SIG-M5 treated with dmso at 0.1 percent for 504 hours (cell line): Measurements from ENCODE around the gene TRPV6.

Experiments
- DNase-seq: peaks from one replicate; lab custom pipeline; 2025; ENCODE audit not compliant: unreplicated experiment; lab: John Stamatoyannopoulos, UW

The TRPV6 gene

GRCh38 chr7:142870147-142870559 is 15.4 kb downstream of the TRPV6 start:
- DNase-seq, result no peak

- no peak for DNase-seq
These were observed 16.1 kb downstream of the TRPV6 start for GRCh38 chr7:142869434-142869833.

DNA sequence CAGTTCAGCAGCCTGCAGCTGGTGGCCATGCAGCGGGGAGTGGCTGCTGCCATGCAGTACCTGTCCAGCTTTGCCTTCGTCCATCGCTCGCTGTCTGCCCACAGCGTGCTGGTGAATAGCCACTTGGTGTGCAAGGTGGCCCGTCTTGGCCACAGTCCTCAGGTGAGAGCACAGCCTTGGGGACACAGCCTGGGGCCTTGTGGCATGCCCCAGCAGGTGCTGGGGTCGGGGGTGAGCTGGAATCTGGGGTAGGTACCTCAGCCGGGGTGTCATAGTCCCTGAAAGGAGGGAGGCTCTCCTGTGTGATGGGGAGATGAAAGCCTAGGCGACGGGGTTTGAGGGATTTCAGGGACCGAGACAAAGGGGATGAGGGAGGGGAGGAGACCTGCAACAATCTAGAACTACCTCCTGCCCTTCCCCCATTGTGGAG is 16.5 kb downstream of the TRPV6 start:
- DNase-seq, result no peak

- no peak for DNase-seq
These were observed 17.2 kb downstream of the TRPV6 start for GRCh38 chr7:142868188-142868985.

GRCh38 chr7:142867398-142868187 is 18.0 kb downstream of the TRPV6 start:
- DNase-seq, result no peak

DNA sequence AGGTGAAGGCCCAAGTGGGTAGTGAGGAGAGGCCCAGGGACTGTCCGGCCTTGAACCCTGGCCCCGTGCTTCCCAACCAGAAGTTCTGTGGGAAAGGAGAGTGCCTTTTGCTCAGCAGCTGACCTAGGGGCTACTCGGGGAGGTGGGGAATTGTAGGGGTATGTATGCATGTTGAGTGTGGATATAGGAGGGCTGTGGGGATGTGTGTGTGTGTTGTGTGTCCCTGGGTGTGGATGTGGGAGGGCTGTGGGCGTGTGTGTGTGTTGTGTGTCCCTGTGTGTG is 18.5 kb downstream of the TRPV6 start:
- DNase-seq, result no peak

GRCh38 chr7:142866361-142867096 is 19.0 kb downstream of the TRPV6 start:
- DNase-seq, result no peak

DNA sequence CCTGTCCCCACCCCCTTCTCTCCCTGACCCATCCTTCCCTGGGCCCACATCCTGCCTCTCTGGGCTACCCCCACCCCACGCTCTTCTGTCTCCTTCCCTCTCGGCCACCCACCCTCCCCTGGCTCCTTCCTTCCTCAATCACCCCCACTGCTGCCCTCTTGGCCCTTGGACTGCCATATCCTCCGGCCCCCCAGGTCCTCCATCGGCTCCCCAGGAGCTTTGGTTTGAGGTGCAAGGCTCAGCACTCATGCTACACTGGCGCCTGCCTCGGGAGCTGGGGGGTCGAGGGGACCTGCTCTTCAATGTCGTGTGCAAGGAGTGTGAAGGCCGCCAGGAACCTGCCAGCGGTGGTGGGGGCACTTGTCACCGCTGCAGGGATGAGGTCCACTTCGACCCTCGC is 19.8 kb downstream of the TRPV6 start:
- DNase-seq, result no peak

GRCh38 chr7:142864980-142865747 is 20.4 kb downstream of the TRPV6 start:
- DNase-seq, result no peak

DNA sequence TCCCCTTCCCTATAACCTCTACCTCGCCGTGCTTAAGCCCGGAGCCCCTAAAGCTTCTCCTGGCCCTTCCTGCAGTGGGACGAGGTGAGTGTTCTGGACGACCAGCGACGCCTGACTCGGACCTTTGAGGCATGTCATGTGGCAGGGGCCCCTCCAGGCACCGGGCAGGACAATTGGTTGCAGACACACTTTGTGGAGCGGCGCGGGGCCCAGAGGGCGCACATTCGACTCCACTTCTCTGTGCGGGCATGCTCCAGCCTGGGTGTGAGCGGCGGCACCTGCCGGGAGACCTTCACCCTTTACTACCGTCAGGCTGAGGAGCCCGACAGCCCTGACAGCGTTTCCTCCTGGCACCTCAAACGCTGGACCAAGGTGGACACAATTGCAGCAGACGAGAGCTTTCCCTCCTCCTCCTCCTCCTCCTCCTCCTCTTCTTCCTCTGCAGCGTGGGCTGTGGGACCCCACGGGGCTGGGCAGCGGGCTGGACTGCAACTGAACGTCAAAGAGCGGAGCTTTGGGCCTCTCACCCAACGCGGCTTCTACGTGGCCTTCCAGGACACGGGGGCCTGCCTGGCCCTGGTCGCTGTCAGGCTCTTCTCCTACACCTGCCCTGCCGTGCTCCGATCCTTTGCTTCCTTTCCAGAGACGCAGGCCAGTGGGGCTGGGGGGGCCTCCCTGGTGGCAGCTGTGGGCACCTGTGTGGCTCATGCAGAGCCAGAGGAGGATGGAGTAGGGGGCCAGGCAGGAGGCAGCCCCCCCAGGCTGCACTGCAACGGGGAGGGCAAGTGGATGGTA is 21.5 kb downstream of the TRPV6 start:
- no peak for DNase-seq

GRCh38 chr7:142862786-142863400 is 22.7 kb downstream of the TRPV6 start:
- DNase-seq, result no peak

GRCh38 chr7:142862351-142862750 is 23.2 kb downstream of the TRPV6 start:
- no peak for DNase-seq

GRCh38 chr7:142860968-142861367 is 24.6 kb downstream of the TRPV6 start:
- no peak for DNase-seq

DNA sequence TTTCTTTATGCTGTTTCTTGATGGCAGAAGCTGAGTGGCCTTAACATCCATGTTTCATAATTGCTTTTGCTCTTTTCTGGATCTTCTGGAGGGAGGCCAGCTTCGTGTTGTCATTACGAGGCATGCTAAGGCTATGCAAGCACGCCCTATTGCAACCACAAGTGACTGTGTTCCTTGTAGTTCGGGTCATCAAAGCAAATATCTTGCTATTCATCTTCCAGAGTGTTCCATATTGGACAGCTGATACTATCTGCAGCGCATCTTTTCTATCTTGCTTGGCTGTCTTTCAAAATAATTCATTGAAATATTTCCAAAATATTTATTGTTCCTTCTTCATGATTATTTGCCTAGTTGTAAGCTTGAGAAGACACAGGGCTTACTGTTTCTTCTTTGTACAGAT is 25.7 kb downstream of the TRPV6 start:
- DNase-seq, result no peak

DNA sequence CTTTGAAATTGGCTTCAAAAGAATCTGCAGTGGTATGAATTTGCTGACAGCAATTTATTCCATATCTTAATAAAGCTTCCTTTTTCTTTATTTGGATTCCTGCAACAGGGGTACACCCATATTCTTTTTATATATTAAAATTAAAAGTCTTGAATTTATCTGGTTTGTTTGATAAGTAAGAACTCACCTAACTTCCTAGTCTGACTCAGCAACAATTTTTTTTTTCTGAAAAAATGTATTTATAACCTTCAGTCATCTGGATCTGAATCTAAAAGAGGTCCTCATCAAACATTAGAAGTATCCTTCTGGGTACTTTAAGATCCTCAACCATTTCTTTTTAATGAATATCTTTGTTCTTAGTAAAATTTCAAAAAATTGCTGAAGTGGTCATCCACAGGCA is 26.1 kb downstream of the TRPV6 start:
- DNase-seq, result no peak

DNA sequence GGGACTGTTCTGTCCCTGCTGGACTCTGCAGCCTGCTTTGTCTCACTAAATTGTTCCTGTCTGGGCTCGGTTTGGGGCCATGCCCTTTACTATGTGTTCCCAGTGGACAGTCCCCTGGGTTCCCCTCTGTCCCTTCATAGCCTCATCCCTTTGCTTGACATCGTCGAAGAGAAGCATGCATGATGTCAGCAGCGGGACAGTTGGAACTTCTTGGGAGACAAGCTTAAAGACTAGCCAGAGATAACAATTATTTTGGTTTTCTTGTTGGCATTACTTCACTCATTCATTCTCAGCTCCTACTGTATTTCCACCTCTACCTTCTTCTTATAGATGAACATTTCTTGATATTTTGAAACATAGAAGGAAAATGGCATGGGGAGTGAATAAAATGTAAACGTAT is 27.9 kb downstream of the TRPV6 start:
- no peak for DNase-seq

GRCh38 chr7:142856565-142857245 is 28.8 kb downstream of the TRPV6 start:
- no peak for DNase-seq

GRCh38 chr7:142855756-142856564 is 29.6 kb downstream of the TRPV6 start:
- no peak for DNase-seq
